Caco-2 (cell line): ENCODE measurements around the gene KCNE3. TPM values are rescaled to one million over a fixed set of nuclear protein-coding genes. Genes with fewer than 3 reads are reported as not detected.

Experiments
- BruUV-seq: library from RNA; stranded (reverse); fragments of 400-500 nt; replicated peaks from 2 replicates; lab custom pipeline; 2021; lab: Mats Ljungman, UMichigan
- CTCF ChIA-PET: fragments of 300-600 bp; sonication (Branson Sonifier 250); formaldehyde crosslinking; loops from one replicate; lab custom pipeline; 2022; ENCODE audit warnings: antibody characterized with exemption; lab: Charles Lee
- POLR2A ChIA-PET: fragments of 300-600 bp; sonication (Branson Sonifier 250); formaldehyde crosslinking; loops from one replicate; lab custom pipeline; 2022; ENCODE audit warnings: antibody characterized with exemption; lab: Charles Lee
- DNase-seq, 2 experiments: peaks; one replicate each; pipeline versions ENCODE4 v3.0.0 to v3.0.0-alpha.2; 2020 to 2022
- H3K27me3 ChIP-seq: replicated peaks from 2 replicates; pipeline ENCODE4 v1.6.0; 2011; ENCODE audit warnings: low read length; ENCODE audit not compliant: control insufficient read depth, insufficient read depth
- H3K36me3 ChIP-seq: 2 replicates; pipeline ENCODE4 v1.5.1; 2011; ENCODE audit warnings: low read length; ENCODE audit not compliant: control insufficient read depth, insufficient read depth
- H3K4me1 ChIP-seq: fragments of 250-450 bp; sonication (Bioruptor Pico); 2 replicates; pipeline ENCODE4 v1.5.1; 2020; ENCODE audit warnings: mild to moderate bottlenecking
- H3K4me3 ChIP-seq: 2 replicates; pipeline ENCODE4 v1.5.1; 2011; ENCODE audit warnings: low read depth, mild to moderate bottlenecking, control low read depth, low read length
- H3K9me3 ChIP-seq: fragments of 250-450 bp; sonication (Bioruptor Pico); 2 replicates; pipeline ENCODE4 v1.5.1; 2020; ENCODE audit warnings: mild to moderate bottlenecking, moderate library complexity
- H3K27ac Mint-ChIP-seq: one replicate; pipeline ENCODE4 v1.8.0; 2022; ENCODE audit warnings: mixed read lengths; ENCODE audit not compliant: unreplicated experiment
- H3K27me3 Mint-ChIP-seq: one replicate; pipeline ENCODE4 v1.8.0; 2022; ENCODE audit warnings: mixed read lengths; ENCODE audit not compliant: insufficient read depth, unreplicated experiment
- H3K36me3 Mint-ChIP-seq: one replicate; pipeline ENCODE4 v1.8.0; 2022; ENCODE audit warnings: mild to moderate bottlenecking, mixed read lengths; ENCODE audit not compliant: insufficient read depth, unreplicated experiment
- H3K4me1 Mint-ChIP-seq: one replicate; pipeline ENCODE4 v1.8.0; 2022; ENCODE audit warnings: low read depth, mixed read lengths; ENCODE audit not compliant: unreplicated experiment
- H3K4me3 Mint-ChIP-seq: one replicate; pipeline ENCODE4 v1.8.0; 2022; ENCODE audit warnings: mild to moderate bottlenecking, moderate library complexity, mixed read lengths; ENCODE audit not compliant: unreplicated experiment
- H3K9me3 Mint-ChIP-seq: one replicate; pipeline ENCODE4 v1.8.0; 2022; ENCODE audit warnings: mixed read lengths; ENCODE audit not compliant: unreplicated experiment
- intact Hi-C: fragments of 100-400 bp; cut with micrococcal nuclease; formaldehyde crosslinking; loops from one replicate; pipeline ENCODE4 v1.10.0; 2022; ENCODE audit not compliant: unreplicated experiment
- total RNA-seq: library from RNA; stranded (reverse); gene quantifications from 2 replicates; pipeline ENCODE4 v1.2.3, GENCODE V29; 2022
- TF ChIP-seq, protein P1 (sequence below), 2 experiments: fragments of 200-600 bp in 1 of 2; IDR thresholded peaks; 1 replicate in 1 of 2; 2 replicates in 1 of 2; pipeline versions ENCODE4 v1.5.1 to v1.8.0; 2011 to 2022; ENCODE audit warnings: antibody characterized with exemption in 1 of 2, control low read depth in 1 of 2, inconsistent platforms in 1 of 2, low read depth in 1 of 2, low read length in 1 of 2, mild to moderate bottlenecking in 1 of 2, moderate library complexity in 1 of 2; ENCODE audit not compliant: insufficient read depth in 1 of 2, severe bottlenecking in 1 of 2, unreplicated experiment in 1 of 2

The KCNE3 gene
- total RNA-seq, 1 experiment from 2014 or later: 58.2 TPM

DNA sequence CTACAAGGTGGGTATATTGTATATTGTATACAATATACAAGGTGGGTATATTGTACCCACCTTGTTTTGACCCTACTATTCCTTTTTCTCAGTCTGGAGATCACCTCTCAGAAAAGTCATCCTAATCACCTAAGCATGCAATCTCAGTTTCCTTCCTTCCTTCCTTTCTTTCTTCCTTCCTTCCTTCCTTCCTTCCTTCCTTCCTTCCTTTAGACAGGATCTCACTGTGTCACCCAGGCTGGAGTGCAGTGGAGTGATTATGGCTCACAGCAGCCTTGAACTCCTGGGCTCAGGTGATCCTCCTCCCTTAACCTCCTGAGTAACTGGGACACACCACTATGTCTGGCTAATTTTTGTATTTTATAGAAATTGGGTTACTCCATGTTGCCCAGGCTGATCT lies 1.2 kb upstream of the KCNE3 start:
- BruUV-seq: no TSS peak
- CTCF ChIA-PET: no interaction called here
- no peaks in the 10 kb centered on the region for H3K27me3 ChIP-seq

DNA sequence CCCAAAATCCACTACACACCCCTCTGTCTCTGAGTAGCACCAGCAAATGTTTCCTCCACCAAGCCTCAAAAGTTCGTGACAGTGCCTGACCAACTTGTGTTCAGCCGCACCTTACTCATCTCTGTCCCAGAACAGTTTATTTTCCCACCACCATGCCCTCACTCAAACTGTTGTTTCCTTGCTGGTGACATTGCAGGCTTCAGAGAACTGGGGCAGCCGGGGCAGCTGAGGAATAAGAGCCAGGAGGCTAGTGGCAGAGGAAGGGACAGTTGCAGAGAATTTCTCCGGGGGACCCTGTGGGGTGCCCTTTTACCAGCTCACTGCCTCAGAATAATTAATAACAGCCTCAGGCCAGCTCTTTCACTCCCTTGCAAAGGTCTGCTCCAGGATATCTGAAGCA lies 709 bp upstream of the KCNE3 start:
- Mint-ChIP-seq H3K27ac (peak overlapping the region; percentile 6), H3K9me3 (peaks cover 10% of the 10 kb centered on the region), H3K36me3 (peaks cover 14% of the 10 kb centered on the region), H3K27me3 (no peaks in the 10 kb centered on the region), H3K4me1 (peaks cover 39% of the 10 kb centered on the region), H3K4me3 (peak overlapping the region; percentile 50)
- DNase-seq: no peak
- no TSS peak for BruUV-seq
- POLR2A ChIA-PET: interaction anchor here (2.6 kb wide), 1 partner anchor 25 kb away, joined by 18 read pairs; the partner anchor contains the start of gene LIPT2
- intact Hi-C loops: no loop called here
- Histone ChIP-seq H3K36me3 (0 out of 2 replicates have a peak, but pooled peaks cover 5% of the 10 kb centered on the region), H3K9me3 (no peaks in the 10 kb centered on the region), H3K4me1 (peaks cover 45% of the 10 kb centered on the region), H3K27me3 (no peaks in the 10 kb centered on the region), H3K4me3 (peak overlapping the region; percentile 52)
- CTCF ChIA-PET: interaction anchor here (2.4 kb wide), 1 partner anchor 15 kb away, joined by 10 read pairs; no protein-coding TSS in a partner anchor
- TF ChIP-seq, protein P1, sequence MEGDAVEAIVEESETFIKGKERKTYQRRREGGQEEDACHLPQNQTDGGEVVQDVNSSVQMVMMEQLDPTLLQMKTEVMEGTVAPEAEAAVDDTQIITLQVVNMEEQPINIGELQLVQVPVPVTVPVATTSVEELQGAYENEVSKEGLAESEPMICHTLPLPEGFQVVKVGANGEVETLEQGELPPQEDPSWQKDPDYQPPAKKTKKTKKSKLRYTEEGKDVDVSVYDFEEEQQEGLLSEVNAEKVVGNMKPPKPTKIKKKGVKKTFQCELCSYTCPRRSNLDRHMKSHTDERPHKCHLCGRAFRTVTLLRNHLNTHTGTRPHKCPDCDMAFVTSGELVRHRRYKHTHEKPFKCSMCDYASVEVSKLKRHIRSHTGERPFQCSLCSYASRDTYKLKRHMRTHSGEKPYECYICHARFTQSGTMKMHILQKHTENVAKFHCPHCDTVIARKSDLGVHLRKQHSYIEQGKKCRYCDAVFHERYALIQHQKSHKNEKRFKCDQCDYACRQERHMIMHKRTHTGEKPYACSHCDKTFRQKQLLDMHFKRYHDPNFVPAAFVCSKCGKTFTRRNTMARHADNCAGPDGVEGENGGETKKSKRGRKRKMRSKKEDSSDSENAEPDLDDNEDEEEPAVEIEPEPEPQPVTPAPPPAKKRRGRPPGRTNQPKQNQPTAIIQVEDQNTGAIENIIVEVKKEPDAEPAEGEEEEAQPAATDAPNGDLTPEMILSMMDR (IDR thresholded peaks at IDR 0.05; ENCODE audit: insufficient read depth in 1 of 2, low read depth in 1 of 2, low read length in 1 of 2, severe bottlenecking in 1 of 2, unreplicated experiment in 1 of 2): no peak

More for the DNA sequence above, 1.2 kb upstream of the KCNE3 start:
- H3K4me1 ChIP-seq: peaks cover 41% of the 10 kb centered on the region
- POLR2A ChIA-PET: interaction anchor here (2.6 kb wide), 1 partner anchor 25 kb away, joined by 18 read pairs; the partner anchor contains the start of gene LIPT2
- TF ChIP-seq, protein P1 (IDR thresholded peaks at IDR 0.05; ENCODE audit: insufficient read depth in 1 of 2, low read depth in 1 of 2, low read length in 1 of 2, severe bottlenecking in 1 of 2, unreplicated experiment in 1 of 2): no peak
- H3K4me1 Mint-ChIP-seq: peaks cover 39% of the 10 kb centered on the region
- no peaks in the 10 kb centered on the region for H3K27me3 Mint-ChIP-seq
- H3K36me3 Mint-ChIP-seq: peaks cover 14% of the 10 kb centered on the region
- 0 out of 2 replicates have a peak, but pooled peaks cover 3% of the 10 kb centered on the region for H3K36me3 ChIP-seq
- no peak overlapping the region for H3K4me3 ChIP-seq
- peaks cover 10% of the 10 kb centered on the region for H3K9me3 Mint-ChIP-seq
- intact Hi-C loops: no loop called here
- H3K27ac Mint-ChIP-seq: peak overlapping the region; percentile 6
- DNase-seq: no peak
- H3K4me3 Mint-ChIP-seq: peak overlapping the region; percentile 4
- no peaks in the 10 kb centered on the region for H3K9me3 ChIP-seq

DNA sequence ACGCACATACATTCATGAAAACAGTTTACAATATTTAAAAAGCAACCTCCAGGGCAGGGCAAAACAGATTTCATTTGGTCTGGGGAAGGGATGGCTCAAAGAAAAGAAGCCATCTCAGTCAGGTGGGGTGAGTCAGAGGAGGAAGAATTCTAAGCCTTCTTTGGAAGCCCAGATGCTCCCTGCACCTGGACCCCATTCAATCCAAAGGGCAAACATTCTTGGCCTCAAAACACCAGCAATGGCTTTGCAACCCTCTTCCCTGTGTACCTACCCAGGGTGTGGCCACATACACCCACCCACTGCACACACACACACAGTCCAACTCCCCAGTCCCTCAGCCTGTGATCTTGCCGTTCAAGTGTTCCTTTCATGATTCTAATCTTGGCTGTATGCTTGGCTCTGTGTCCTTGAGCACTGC lies 2.0 kb downstream of the KCNE3 start:
- Histone ChIP-seq H3K4me3 (no peak overlapping the region), H3K36me3 (0 out of 2 replicates have a peak, but pooled peaks cover 8% of the 10 kb centered on the region), H3K27me3 (no peaks in the 10 kb centered on the region), H3K4me1 (peaks cover 63% of the 10 kb centered on the region), H3K9me3 (no peaks in the 10 kb centered on the region)
- Mint-ChIP-seq H3K27me3 (no peaks in the 10 kb centered on the region), H3K36me3 (peaks cover 14% of the 10 kb centered on the region), H3K4me1 (peaks cover 39% of the 10 kb centered on the region), H3K4me3 (peak overlapping the region; percentile 50), H3K9me3 (peaks cover 10% of the 10 kb centered on the region), H3K27ac (peak overlapping the region; percentile 91)
- TF ChIP-seq, protein P1 (IDR thresholded peaks at IDR 0.05; ENCODE audit: insufficient read depth in 1 of 2, low read depth in 1 of 2, low read length in 1 of 2, severe bottlenecking in 1 of 2, unreplicated experiment in 1 of 2): no peak
- CTCF ChIA-PET: no interaction called here
- peak; percentile 95 to 97 for DNase-seq
- BruUV-seq: no TSS peak
- intact Hi-C loops: loop anchor here (1.0 to 2.0 kb wide), 3 partner anchors 12 to 28 kb away; partner anchors contain the start of gene LIPT2
- POLR2A ChIA-PET: no interaction called here
